HCT116 (cell line): Measurements from ENCODE around the gene COL12A1.

ENCODE experiments used
- CBX3 ChIP-seq: IDR thresholded peaks from 2 replicates; pipeline ENCODE4 v1.6.1; 2012; ENCODE audit warnings: low read depth
- POLR2AphosphoS5 ChIP-seq: IDR thresholded peaks from 2 replicates; pipeline ENCODE4 v1.6.1; 2011; ENCODE audit warnings: mild to moderate bottlenecking, low read depth, low read length, moderate library complexity
- REST ChIP-seq: IDR thresholded peaks from 2 replicates; pipeline ENCODE4 v1.6.1; 2012; ENCODE audit warnings: low read depth

- TF ChIP-seq POLR2AphosphoS5 (no peak), REST (no peak), CBX3 (no peak)
These were observed 50.9 kb downstream of the COL12A1 start for GRCh38 chr6:75154973-75155372.
